Tibial nerve (tissue), 4 donors: Measurements from ENCODE around the gene TJAP1.

Experiments used
- EP300 ChIP-seq, 2 donors: sonication (generic); formaldehyde crosslinking; IDR thresholded peaks; one replicate each; pipeline ENCODE4 v1.6.1; 2017; ENCODE audit warnings: antibody characterized with exemption in 2 of 2, mild to moderate bottlenecking in 1 of 2
- POLR2A ChIP-seq, 2 donors: fragments of 450-650 bp; IDR thresholded peaks; one replicate each; pipeline ENCODE4 v1.6.1; 2017; ENCODE audit warnings: antibody characterized with exemption in 2 of 2, mild to moderate bottlenecking in 2 of 2, moderate library complexity in 2 of 2
- TF ChIP-seq, protein P1 (sequence below), 5 experiments: fragments of 200-600 bp in 3 of 5; fragments of 450-650 bp in 2 of 5; sonication (generic) in 3 of 5; IDR thresholded peaks; one replicate each; pipeline ENCODE4 v1.5.1; 2016 to 2019; ENCODE audit warnings: antibody characterized with exemption in 5 of 5, mild to moderate bottlenecking in 3 of 5, moderate library complexity in 2 of 5

DNA sequence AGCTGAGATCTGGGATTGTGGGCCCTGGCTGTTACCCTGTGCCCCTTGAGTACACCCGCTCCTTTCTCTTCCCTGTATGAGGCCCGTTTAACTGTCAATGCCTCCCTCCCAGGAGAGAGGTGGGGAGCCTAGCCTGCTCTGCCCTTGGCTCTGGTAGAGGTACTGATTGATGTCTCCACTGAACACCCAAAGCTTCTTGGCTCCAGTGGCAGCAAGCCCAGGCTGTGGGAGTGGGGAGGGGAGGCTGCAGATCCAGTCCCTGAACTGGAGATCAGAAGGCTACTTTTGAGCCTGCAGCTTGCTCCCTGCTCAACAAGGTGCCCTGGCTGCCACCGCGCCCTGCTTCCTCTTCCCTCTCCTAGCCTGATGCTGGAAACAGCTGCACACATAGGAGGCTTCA, 25.3 kb downstream of the TJAP1 start:
- TF ChIP-seq, protein P1, sequence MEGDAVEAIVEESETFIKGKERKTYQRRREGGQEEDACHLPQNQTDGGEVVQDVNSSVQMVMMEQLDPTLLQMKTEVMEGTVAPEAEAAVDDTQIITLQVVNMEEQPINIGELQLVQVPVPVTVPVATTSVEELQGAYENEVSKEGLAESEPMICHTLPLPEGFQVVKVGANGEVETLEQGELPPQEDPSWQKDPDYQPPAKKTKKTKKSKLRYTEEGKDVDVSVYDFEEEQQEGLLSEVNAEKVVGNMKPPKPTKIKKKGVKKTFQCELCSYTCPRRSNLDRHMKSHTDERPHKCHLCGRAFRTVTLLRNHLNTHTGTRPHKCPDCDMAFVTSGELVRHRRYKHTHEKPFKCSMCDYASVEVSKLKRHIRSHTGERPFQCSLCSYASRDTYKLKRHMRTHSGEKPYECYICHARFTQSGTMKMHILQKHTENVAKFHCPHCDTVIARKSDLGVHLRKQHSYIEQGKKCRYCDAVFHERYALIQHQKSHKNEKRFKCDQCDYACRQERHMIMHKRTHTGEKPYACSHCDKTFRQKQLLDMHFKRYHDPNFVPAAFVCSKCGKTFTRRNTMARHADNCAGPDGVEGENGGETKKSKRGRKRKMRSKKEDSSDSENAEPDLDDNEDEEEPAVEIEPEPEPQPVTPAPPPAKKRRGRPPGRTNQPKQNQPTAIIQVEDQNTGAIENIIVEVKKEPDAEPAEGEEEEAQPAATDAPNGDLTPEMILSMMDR (IDR thresholded peaks at IDR 0.05): no peak
- no peak for TF ChIP-seq EP300 (IDR thresholded peaks at IDR 0.05)
- no peak for TF ChIP-seq POLR2A (IDR thresholded peaks at IDR 0.05)
